ENCODE data around the gene MEX3C. TPM values are rescaled to one million over a fixed set of nuclear protein-coding genes. Genes with fewer than 3 reads are reported as not detected.

The MEX3C gene
- total RNA-seq, 1 donor from 2014 or later: 62.3 TPM

- no peak for DNase-seq (ENCODE audit: low read depth)
Observed at GRCh38 chr18:51191128-51191717, 6.3 kb downstream of the MEX3C start.

- DNase-seq (ENCODE audit: low read depth): no peak
Observed at GRCh38 chr18:51190000-51190399, 7.5 kb downstream of the MEX3C start.

GRCh38 chr18:51188024-51188701, 9.3 kb downstream of the MEX3C start:
- no peak for DNase-seq (ENCODE audit: low read depth)

GRCh38 chr18:51185075-51185474, 12.4 kb downstream of the MEX3C start:
- no peak for DNase-seq (ENCODE audit: low read depth)

- no peak for DNase-seq (ENCODE audit: low read depth)
Observed at GRCh38 chr18:51184091-51184457, 13.4 kb downstream of the MEX3C start.

- no peak for DNase-seq (ENCODE audit: low read depth)
Observed at GRCh38 chr18:51183372-51184090, 13.9 kb downstream of the MEX3C start.

GRCh38 chr18:51182824-51183223, 14.7 kb downstream of the MEX3C start:
- DNase-seq (ENCODE audit: low read depth): no peak

- no peak for DNase-seq (ENCODE audit: low read depth)
Observed at GRCh38 chr18:51171625-51172259, 25.7 kb downstream of the MEX3C start.

- DNase-seq (ENCODE audit: low read depth): no peak
Observed at GRCh38 chr18:51171223-51171622, 26.3 kb downstream of the MEX3C start.

- no peak for DNase-seq (ENCODE audit: low read depth)
Observed at GRCh38 chr18:51170664-51171063, 26.8 kb downstream of the MEX3C start.

GRCh38 chr18:51169731-51170130, 27.8 kb downstream of the MEX3C start:
- no peak for DNase-seq (ENCODE audit: low read depth)

- no peak for DNase-seq (ENCODE audit: low read depth)
Observed at GRCh38 chr18:51168960-51169662, 28.4 kb downstream of the MEX3C start.

GRCh38 chr18:51168026-51168742, 29.3 kb downstream of the MEX3C start:
- no peak for DNase-seq (ENCODE audit: low read depth)

GRCh38 chr18:51165296-51165695, 32.2 kb downstream of the MEX3C start:
- DNase-seq (ENCODE audit: low read depth): no peak

- no peak for DNase-seq (ENCODE audit: low read depth)
Observed at GRCh38 chr18:51164761-51165281, 32.7 kb downstream of the MEX3C start.

- DNase-seq (ENCODE audit: low read depth): no peak
Observed at GRCh38 chr18:51164342-51164741, 33.1 kb downstream of the MEX3C start.

- no peak for DNase-seq (ENCODE audit: low read depth)
Observed at GRCh38 chr18:51163543-51163942, 33.9 kb downstream of the MEX3C start.

GRCh38 chr18:51162617-51163016, 34.9 kb downstream of the MEX3C start:
- DNase-seq (ENCODE audit: low read depth): no peak

- no peak for DNase-seq (ENCODE audit: low read depth)
Observed at GRCh38 chr18:51160646-51161045, 36.8 kb downstream of the MEX3C start.

- DNase-seq (ENCODE audit: low read depth): no peak
Observed at GRCh38 chr18:51157215-51157614, 40.3 kb downstream of the MEX3C start.

GRCh38 chr18:51154431-51155063, 42.9 kb downstream of the MEX3C start:
- no peak for DNase-seq (ENCODE audit: low read depth)

Measured in renal cortical epithelial cell (primary cell).